ENCODE results near the gene MIDN.

MIDN gene

DNA sequence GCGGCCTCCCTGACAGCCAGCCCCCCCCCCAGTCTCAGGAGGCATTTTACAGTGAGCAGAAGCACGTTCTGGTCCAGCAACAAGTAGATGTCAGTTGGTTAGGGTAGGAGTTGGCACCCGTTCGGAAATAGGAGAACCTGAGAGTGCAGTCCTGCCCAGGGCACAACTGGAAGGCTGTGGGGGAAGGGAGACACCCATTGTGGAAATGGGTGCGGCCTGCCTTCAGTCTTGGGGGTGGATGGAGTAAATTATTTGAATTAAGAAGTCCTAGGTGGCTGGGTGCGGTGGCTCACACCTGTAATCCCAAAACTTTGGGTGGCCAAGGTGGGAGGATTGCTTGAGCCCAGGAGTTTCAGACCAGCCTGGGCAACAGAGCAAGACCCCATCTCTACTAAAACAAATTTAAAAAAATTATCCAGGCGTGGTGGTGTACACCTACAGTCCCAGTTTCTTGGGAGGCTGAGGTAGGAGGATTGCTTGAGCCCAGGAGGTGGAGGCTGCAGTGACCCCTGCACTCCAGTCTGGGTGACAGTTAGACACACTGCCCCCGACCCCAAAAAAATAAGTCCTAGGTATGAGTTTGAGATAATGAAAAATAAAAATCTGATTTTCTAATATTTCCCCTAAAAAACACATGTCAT is 21.9 kb downstream of the MIDN start:
- DNase-seq (ENCODE audit: low spot score) = no peak

DNA sequence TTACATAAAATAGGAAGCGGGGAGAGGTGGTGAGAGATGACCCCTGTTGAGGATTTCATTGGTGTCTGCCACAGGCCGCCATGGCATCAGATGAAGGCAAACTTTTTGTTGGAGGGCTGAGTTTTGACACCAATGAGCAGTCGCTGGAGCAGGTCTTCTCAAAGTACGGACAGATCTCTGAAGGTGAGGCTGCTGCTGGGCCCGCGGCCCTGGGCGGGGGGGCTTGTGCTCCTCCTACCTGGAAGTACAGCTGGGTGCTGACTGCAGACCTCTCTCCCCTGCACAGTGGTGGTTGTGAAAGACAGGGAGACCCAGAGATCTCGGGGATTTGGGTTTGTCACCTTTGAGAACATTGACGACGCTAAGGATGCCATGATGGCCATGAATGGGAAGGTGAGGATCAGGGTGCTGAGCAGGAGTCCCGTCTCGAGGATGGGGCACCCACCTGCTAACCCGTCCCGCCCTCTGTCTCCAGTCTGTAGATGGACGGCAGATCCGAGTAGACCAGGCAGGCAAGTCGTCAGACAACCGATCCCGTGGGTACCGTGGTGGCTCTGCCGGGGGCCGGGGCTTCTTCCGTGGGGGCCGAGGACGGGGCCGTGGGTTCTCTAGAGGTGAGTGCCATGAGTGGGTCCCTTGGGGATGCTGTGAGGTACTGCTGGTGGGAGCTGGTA is 22.6 kb downstream of the MIDN start:
- DNase-seq (ENCODE audit: low spot score) = no peak

DNA sequence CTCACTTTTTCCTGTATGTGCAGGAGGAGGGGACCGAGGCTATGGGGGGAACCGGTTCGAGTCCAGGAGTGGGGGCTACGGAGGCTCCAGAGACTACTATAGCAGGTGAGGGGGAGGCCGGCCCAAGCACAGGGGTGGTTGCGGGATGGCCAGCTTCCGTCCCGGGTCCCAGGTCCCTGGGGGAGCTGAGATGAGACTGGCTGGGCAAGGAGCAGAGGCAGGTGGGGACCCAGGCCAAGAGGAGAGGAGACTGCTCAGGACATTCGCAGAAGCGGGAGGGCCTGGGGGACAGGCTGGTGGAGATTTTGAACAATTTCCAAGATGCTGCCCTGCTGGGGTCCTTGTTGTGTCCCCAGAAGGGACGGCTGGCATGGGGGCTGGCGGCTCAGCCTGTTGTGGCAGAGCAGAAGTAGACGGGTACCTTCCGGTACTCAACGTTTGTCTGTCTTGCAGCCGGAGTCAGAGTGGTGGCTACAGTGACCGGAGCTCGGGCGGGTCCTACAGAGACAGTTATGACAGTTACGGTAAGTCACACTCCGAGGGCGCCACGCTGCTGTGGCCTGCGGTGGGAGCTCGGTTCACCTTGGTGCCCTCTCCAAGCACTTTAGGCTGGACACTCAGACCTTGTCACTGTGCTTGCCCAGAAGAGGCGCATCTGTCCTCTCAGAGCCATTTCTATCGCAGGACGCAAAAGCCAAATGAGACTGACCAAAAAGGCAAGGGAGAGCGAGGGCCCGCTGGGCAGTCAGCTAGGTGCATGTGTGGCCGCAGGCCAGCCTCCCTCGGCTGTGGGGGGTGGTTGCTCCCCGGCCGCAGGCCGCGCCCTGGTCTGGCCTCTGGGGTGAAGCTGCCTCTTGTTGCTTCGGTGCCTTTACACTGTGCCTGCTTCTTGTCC is 23.4 kb downstream of the MIDN start:
- DNase-seq (ENCODE audit: low spot score) = no peak

DNA sequence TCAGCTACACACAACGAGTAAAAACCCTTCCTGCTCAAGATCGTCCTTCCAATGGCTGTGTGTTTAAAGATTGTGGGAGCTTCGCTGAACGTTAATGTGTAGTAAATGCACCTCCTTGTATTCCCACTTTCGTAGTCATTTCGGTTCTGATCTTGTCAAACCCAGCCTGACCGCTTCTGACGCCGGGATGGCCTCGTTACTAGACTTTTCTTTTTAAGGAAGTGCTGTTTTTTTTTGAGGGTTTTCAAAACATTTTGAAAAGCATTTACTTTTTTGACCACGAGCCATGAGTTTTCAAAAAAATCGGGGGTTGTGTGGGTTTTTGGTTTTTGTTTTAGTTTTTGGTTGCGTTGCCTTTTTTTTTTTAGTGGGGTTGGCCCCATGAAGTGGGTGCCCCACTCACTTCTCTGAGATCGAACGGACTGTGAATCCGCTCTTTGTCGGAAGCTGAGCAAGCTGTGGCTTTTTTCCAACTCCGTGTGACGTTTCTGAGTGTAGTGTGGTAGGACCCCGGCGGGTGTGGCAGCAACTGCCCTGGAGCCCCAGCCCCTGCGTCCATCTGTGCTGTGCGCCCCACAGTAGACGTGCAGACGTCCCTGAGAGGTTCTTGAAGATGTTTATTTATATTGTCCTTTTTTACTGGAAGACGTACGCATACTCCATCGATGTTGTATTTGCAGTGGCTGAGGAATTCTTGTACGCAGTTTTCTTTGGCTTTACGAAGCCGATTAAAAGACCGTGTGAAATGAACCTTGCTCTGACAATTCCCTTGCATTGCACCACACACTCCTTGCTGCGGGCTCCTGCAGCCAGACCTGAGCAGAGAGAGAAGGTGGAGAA is 24.3 kb downstream of the MIDN start:
- no peak for DNase-seq (ENCODE audit: low spot score)

DNA sequence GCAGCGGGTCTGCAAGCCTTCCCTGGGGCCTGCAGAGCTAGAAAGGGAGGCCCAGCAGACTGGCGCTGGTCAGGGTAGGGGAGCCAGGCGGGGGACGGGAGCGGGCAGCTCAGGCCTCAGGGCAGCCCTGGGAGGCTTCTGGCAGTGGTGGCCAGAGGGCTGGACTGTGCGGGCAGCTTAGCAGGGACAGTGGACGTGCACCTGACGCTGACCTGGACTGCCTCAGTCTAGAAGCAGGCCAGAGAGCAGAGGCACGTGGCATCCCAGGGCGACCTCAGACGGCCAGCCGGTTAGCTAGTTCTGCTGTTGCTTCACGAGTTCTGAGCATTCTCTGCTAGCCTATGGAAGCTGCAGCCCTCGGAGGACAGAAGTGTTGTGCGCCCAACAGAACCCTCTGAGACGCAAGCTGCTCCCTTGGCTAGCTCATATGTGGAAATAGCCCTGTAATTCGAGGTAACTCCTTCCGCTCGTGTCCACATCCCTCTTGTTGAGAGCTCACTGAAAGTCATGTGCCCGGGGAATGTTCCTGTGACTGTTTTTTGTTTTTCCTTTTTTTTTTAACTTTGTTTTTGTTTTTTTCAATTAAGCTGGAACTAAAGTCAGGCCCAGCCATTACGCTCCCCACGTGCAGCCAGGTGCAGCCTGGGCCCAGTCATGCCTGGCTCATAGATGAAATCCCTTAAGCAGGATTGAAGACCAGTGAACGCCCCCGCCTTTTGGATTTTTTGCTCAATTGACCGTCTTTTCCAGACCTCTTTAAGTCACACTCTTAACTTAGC is 25.1 kb downstream of the MIDN start:
- no peak for DNase-seq (ENCODE audit: low spot score)

DNA sequence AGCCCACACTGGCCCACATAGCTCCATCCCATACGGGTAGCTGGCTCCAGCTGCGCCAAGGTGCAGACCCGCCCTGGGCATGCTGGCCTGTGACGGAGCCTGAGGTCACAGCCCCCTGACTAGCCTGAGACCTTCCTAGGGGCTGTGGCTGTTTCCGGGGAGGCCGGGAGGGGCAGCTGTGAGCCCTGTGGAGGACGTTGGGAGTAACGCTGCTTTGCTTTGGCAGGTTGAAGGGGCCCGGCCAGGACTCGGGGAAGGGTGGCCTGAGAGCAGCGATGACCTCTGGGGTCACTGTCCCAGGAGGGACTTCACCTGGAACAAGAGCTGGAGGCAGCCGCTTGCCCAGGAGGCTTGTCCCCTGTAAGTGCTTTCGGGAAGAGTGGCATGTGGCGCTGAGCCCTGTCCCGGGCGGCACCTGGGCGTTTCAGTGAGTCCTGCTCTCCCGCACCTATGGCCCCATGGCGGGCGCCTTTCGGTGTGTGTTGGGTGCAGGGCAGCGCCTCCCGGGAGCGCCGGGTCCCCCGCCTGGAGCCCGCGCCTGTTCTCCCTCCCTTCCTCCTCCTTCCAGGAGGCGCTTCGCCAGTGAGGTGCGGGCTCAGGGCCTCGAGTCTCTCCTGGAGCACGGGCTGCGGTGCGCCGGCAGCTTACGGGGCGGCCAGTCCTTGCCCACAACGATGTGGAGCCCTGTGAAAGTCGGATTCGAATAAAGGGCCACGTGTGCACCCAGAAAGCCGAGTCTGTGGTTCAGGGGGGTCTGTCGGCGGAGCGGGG is 25.9 kb downstream of the MIDN start:
- no peak for DNase-seq (ENCODE audit: low spot score)

DNA sequence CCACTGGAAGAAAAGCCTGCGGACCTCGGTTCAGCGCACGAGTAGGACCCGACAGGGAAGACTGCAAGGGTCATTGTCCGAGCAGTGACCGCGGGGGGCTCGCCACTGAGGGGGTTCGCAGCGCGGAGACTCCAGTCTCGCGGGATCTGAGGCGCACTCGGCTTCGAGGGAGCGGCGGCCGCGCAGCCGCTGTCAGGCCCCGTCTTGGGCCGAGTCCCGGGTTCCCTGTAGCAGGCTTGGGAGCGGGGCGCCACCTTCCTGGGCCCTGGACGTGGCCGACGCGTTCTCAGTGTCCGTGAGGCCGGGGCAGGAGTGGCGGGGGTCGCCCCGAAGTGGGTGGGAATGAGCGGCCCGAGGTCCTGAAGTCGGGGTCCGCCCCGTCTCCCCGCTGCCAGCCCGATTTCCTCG is 26.5 kb downstream of the MIDN start:
- no peak for DNase-seq (ENCODE audit: low spot score)

DNA sequence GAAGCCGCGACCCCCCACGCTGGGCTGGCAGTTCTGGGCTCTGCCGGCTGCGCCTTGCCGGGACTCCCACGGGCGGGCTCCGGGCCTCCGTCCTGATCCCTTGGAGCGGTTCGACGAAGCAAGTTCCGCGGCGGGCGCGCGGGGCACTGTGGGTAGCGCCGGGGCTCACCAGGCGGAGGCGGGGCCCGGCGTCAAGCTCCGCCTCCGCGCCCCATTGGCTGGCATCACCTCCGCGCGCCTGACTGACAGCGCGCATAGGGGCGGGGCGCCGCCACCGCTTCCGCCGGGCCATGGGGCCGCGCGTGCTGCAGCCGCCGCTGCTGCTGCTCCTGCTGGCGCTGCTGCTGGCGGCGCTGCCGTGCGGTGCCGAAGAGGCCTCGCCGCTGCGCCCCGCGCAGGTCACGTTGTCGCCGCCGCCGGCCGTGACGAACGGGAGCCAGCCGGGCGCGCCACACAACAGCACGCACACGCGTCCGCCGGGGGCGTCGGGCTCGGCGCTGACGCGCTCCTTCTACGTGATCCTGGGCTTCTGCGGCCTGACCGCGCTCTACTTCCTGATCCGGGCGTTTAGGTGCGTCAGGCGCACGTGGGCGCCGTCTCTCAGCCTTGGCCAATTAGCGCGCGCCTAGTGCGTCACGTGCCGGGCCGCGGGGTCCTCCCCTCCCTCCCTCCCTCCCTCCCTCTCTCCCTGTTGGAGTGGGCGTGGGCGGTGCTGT is 27.0 kb downstream of the MIDN start, which contains the start of gene FAM174C:
Gene FAM174C, plus strand, starts transcription at position 271 of the 716 bp plus-strand sequence. Its CDS starts 20 bp downstream, at position 291.
- peak; percentile 94 for DNase-seq (ENCODE audit: low spot score)

DNA sequence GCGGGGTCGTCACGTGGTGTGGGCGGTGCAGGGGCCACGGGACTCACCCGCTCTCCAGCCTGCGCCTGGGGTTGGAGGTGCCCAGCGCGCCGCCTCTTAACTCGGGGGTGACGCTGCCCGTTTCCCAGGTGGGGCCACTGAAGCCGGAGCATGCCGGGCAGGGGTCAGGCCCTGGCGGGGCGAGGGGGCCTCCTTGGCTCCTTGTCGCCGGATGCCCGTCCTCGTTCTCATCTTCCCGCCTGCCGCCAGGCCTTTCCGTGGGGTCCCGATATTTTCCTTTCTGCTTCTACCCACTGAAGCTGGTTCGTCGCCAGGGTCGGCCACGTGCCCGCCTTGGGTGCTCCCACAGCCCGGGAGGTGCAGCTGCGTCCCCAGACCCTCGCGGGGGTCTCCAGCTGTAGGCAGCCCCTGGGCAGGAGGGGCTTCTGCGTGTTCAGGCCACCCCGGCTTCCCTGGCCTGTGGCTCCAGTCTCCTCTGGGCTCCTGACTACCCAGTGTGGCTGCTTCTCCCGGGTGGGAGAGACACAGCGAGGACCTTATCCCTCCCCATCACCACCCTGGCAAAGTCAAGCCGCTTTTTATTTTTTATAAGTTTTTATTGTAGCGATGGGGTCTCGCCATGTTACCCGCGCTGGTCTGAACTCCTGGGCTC is 27.7 kb downstream of the MIDN start:
- DNase-seq (ENCODE audit: low spot score) = peak; percentile 24

DNA sequence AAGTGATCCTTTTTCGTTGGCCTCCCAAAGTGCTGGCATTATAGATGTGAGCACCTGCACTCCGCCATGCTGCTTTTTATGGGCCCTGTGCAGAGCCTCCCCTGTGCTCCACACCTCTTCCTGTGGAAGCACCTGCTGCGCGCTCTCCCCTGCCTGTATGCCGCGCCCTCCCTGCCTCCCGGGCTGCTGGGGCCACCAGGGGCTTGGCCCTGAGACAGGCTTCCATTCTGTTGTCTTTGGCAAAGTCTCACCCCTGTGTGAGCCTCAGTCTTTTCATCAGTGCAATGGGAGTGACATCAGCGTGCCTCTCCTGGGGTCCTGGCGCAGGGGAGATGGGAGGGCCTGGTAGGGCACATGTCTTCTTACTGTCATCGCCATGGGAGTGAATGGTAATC is 28.2 kb downstream of the MIDN start:
- DNase-seq (ENCODE audit: low spot score) = no peak

DNA sequence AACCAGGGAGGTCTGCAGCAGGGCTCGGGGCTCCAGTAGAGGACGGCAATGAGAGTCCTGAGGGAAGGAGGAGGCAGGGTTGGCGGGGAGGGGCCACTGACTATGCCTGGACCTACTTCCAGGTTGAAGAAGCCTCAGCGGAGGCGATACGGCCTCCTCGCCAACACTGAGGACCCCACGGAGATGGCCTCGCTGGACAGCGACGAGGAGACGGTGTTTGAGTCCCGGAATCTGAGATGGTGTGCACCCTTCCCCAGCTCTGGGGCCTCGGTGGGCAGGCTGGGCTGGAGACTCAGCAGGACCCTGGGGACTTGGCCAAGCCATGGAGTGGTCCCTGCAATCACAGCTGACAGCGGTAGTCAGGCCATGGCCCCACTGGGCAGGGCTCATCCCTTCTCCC is 28.7 kb downstream of the MIDN start:
- no peak for DNase-seq (ENCODE audit: low spot score)

DNA sequence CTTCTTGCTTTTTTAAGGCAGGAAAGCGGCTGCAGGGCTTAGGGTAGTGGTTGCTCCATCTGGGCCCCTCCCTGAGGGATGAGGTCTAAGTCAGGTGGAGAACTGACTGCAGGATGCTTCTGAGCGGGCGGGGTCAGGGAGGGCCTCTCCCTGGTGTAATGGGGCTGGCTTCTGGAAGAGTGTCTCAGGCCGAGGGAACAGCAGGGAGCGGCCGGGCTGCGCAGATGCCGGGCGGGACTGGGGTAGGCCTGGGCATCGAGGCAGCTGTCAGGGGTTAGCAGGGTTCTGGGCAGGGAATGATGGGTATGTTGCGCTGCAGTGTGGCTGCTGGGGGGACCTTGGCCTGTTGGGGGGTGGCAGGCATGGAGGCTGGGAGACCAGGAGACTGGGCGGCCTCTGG is 29.7 kb downstream of the MIDN start:
- DNase-seq (ENCODE audit: low spot score) = no peak

DNA sequence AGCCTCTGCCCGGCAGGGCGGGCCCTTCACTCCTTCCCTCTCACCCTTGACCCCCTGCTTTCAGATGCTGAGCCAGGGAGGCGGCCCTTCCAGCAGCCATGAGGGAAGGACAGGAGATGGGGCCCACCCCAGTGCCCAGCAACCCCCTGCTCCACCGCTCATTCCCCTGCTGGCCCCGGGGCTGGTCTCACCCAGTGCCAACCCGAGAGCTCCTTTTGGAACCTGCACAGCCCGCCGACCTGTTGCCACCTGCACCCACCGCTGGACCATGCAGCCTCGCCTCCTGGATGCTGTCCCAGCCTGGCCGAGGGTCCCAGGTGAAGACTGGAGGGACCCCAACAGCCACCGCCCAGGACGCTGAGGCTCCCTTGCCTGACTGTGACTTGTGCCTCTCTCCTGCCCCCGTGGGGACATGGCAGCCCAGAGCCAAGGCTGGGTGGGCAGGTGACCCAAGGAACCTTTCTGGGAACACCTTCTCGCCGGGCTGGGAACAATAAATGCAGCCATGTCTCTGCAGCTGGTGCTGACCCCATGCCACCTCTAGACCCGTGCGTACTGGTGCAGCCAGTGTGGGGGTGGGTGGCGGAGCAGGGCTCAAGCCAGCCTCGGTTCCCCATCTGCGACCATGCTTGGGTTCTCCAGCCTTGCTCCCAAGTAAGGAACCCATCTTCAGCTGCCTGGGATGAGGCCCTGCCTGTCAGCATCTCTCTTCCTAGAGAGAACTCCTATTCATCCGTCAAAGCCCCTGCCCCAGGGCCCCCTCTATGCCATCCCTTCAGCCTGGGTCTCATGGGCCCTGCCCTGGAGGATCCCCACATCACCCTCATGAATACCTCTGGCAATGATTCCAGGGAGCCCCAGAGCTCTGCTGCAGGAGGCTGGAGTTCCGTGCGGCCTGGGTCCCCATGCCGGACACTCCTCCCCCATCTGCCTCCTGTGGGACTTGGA is 30.6 kb downstream of the MIDN start:
- DNase-seq (ENCODE audit: low spot score) = no peak

DNA sequence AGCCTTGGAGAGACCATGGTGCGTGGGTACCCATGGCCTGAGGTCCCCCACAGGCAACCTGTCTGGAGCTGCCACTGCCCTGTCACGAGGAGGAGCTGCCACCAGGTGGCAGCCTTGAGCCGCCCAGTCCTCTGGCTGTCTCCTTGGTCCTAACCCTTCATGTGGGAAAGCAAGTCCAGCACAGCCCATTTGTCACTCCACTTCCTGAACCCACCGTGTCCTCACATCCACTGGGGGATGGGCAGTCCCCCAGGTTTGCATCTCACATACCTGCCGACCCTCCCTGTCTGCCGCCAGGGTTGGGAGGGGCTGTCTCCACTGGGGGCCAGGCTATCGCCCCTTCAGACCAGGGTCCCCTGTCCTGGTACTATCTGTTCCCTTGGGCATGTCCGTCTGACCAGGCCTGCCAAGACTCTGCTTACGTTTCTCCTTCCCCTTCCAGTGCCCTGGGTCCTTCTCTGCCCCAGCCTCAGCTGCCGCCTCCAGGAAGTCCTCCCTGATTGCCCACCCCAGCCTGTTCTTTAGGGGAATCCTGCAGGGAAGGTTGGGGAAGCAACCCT is 31.5 kb downstream of the MIDN start:
- DNase-seq (ENCODE audit: low spot score) = peak; percentile 79

DNA sequence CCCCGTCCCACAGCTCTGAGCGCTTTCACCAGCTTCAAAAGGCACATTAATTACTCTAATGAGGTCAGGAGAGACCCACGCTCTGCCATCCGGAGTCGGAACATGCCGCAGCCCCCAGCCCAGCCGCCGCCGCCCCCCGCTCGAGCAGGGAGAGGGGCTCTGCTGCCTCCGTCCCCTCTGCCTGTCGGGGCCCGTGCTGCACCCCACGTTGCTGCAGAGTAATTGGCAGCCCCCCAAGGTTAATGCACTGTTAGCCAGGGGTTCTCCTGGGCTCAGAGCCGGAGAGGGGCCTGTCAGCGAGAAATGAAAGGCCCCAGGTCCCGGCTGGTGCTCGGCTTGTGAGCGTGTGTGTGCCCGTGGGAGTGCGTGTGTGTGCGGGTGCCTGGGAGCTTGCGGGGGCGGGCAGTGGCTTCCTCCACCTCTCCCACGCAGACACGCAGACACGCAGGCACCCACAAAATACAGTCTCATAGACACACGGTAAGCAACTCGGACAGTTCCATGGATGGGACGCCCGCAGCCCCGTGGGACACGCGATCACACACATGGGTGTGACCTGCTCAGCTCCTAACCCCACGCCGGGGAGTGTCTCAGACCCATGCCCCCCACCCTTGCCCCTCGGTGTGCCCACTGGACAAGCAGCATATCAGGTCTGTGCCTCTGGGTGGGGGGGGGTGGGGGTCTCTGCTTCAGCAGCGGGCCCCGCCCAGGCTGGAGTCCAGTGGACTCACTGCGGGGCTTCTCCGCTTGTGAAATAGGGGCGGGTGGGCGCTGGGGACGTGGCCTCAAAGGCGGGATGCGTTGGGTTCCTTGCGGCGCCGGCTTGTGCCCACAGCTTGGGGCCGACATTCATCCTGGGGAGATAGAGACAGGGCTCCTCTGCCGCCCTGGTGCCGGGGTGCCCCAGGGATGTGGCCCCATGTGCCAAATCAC is 32.5 kb downstream of the MIDN start:
- no peak for DNase-seq (ENCODE audit: low spot score)

DNA sequence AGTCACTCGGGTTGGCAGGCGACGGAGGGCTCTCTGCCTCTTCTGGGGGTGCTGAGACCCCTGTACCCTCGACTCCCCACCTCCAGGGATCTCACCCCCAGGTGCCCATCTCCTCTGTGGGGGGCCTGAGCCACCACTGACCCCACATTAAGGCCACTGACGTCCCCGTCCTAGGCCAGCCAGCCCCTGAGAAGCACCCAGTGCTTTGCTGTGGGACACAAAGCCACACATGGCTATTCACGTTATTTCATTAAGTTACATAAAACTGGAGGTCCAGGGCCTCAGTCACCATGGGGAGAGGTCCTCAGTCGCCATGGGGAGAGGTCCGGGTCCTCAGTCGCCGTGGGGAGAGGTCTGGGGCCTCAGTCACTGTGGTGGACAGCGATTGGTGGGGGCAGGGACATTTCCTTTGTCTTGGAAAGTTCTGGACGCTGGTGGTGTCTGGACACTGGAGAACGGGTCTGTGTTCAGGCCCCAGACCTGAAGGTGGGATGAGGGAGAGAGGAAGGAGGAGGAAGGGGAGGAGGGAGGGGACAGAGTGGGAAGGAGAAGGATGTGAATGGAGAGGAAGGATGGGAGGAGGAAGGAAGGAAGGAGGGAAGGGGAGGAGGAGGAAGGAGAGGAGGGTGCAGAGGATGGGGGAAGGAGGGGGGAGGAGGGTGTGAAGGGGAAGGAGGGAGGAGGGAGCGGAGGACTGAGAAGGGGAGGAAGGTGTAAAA is 33.3 kb downstream of the MIDN start:
- no peak for DNase-seq (ENCODE audit: low spot score)
